HUDEP-2 (cell line): ENCODE results near the gene CEP44.
A peak's percentile ranks its signal among the peaks of the same experiment; 100 is the strongest.
"Not testable (repeated sequence)": the region's sequence is repeated elsewhere in the genome, so short reads cannot be mapped to it uniquely, and the experiment has no call there.

Experiments used
- DNase-seq, 76 experiments: peaks; one replicate each; lab custom pipeline; 2025; ENCODE audit not compliant: unreplicated experiment in 76 of 76; lab: John Stamatoyannopoulos, UW

Gene CEP44

DNA sequence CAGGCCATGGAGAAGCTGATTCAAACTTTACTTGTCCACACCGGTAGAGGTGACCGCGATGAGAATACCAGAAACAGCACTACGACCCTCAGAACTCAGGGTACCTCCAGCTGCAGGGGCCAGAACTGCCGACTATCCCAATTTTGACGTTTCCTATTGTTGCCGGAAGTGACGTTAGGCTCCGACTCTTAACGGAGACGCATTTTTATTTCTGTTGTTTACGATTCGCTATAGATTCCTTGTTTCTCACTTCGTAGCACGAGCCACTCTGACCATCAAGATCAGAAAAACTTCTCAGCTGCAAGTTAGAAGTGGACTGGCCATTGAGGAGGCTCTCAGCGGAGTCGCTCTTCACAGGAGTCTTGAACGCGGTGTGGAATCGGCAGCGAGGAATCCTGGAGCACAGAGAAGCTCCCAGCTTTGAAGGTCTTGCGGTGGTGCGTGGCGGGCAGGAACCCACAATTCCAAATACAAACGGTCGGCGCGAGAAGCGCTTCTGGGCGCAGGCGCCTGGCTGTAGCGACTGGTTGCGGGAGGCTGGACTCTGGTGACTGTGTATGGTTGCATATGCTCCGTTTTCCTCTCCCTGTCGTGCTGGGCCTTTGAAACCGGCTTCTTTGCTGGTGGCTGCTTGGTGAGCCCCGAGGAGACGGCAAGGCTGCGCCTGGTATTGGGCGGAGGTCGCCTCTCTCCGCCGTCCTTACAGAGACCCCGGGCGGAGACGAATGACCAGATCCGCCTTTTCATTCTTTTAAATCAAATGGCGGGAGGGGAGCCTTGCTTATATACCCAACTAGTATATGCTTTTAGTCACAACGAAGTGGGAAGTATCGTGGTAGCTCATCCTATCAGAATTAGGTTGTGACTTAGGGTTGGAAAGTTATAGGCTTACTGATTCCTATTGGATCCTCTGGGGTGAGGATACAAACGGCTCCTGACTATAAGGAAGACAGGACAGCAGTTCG is at the start of gene CEP44, which contains the start of gene FBXO8:
TSS of gene CEP44 (plus strand) at position 405 of the 965 bp plus-strand sequence. CDS start 15,211 bp downstream, outside the sequence.
TSS of gene FBXO8 (minus strand) at position 161 of the 965 bp plus-strand sequence. CDS start 20,575 bp downstream, outside the sequence.
- peak in 71 of 76 experiments; percentile 2 to 81 (median 55) for DNase-seq

DNA sequence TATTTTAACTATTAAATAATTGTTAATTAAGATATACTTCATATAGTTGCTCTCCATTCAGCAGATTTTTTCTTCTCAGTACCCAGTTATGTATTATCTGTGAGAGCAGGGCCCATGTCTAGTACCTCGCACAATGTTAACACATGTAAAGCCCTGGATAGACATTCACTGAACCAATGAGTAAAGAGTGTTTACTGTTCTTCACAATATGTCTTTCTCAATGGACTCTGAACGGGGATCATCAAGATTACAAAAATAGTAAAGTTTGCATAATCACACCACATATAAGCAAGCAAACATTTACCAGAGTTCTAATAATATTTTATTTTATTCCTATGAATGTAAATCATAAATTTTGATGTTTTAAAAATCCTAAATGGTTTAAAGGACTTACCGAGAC is 47.4 kb upstream of the CEP44 start:
- no peak for DNase-seq

- no peak for DNase-seq
These were observed 42.5 kb upstream of the CEP44 start for GRCh38 chr4:174241162-174241561.

DNA sequence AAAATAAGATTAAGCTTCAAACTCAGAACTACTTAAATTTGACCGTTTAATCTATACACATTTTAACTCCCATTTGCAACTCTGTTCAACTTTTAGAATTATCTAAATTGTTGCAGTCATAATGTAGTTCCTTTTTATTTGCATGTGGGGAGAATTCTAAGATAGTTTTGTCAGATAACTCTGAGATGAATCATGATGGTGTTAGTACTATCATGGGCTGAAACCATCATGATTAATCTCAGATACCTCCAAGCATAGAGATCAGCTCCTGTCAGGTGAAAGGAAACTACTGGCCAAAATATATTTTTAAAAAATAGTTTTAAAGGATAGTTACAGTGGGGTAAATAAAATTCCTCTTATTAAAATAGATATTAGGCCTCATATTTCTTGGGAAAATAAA is 39.3 kb upstream of the CEP44 start:
- DNase-seq, result no peak

GRCh38 chr4:174245714-174246113 is 38.0 kb upstream of the CEP44 start:
- no peak for DNase-seq

GRCh38 chr4:174248407-174248806 is 35.3 kb upstream of the CEP44 start:
- no peak for DNase-seq

- no peak for DNase-seq
These were observed 31.3 kb upstream of the CEP44 start for GRCh38 chr4:174252412-174252811.

GRCh38 chr4:174254613-174255012 is 29.1 kb upstream of the CEP44 start:
- no peak for DNase-seq

- DNase-seq, result no peak
These were observed 28.3 kb upstream of the CEP44 start for GRCh38 chr4:174255374-174255773.

DNA sequence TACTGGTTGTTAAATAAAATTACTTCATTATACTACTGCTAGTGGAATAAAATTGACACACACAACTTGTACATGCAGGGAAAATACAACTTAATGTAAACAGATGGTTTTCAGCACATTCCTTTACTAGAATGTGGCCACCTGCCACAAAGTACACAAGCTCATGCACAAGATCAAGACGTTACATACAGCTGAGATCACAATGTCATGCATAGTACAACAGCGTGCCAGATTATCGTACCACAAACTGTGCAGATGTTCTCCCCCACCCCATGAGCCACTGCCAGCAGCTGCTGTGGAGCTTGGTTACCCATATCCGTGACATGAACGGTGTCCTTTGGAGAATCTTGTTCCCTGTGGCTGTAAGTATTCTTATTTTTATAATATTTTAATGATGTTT is 27.9 kb upstream of the CEP44 start:
- peak in 73 of 76 experiments; percentile 62 to 96 (median 86) for DNase-seq

DNA sequence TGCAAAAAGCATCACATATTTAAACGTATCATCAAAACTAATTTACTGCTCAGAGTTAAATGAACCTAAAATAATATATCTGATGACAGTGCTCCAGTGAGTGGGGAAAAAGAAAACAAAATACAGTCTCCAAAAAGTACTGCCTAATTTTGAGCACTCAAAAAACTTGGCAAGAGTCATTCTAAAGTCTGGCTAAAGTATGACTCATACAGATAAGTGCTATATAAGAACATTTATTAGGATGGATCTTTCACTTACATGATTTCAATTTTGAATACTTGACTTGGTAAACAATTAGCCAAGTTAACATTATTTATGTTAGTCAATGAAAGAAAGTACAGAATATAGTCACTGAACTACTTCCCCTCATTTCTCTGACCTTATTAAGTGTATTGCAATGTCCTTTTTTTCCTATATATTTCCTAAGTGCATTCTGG is 27.4 kb upstream of the CEP44 start:
- DNase-seq, result peak in 28 of 76 experiments; percentile 10 to 71 (median 34)

DNA sequence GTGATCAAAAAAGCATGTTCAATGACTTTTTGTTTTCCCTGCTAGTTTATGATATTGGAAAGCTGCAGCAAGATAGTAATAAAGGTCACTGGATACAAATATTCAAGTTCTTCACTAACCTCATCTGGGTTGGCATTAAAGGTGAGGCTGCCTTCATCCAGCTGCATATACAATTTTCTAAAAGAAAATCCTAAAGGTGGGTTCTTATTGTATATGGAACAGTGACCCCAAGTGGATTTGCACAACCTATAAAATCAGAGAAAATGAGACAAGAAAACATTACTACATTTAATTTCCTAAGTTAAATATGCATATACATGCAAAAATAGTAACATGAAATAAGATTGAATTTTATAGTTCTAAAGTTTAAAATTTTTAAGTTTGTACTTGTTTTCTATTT is 24.1 kb upstream of the CEP44 start:
- peak in 4 of 76 experiments; percentile 2 to 22 (median 11) for DNase-seq

DNA sequence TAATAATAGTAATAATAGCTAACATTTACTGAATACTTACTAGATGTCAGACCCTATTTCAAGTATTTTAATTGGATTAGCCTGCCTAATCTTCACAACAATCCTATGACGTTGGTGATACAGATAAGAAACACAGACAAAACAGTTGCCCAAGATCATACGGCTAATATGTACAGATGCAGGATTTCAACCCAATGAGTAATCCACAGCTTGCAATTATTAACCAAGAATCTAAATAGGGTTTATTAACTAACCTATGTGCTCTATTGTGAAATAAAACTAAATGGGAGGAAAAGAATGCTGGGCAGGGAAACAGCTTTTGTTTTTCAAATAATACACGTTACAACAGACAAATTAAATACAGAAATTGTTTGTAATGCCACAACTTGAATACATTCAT is 23.6 kb upstream of the CEP44 start:
- DNase-seq, result peak in 3 of 76 experiments; percentile 4 to 13 (median 5)

GRCh38 chr4:174261432-174261831 is 22.3 kb upstream of the CEP44 start:
- not testable (repeated sequence) for DNase-seq

GRCh38 chr4:174262624-174263444 is 20.9 kb upstream of the CEP44 start:
- DNase-seq, result no peak

- DNase-seq, result no peak
These were observed 20.3 kb upstream of the CEP44 start for GRCh38 chr4:174263445-174263736.

- no peak for DNase-seq
These were observed 17.8 kb upstream of the CEP44 start for GRCh38 chr4:174265916-174266315.

DNA sequence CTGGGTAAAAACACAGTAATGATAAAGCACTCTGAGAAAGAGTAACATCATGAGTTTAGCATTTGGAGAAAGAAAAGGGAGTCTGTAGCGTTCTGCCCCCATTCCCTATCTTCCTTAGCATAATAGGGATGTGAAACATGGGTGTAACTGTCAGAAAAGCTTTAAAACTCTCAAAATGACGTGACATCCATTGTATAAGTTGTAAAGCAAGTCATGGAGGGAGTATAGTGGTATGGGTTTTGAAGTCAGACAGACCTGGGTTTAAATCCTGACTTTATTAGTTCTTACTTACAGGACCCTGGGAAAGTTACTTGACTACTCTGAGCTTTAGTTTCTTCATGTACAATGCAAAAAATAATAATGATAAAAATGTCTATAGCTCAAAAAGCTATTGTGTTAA is 17.3 kb upstream of the CEP44 start:
- DNase-seq, result no peak

DNA sequence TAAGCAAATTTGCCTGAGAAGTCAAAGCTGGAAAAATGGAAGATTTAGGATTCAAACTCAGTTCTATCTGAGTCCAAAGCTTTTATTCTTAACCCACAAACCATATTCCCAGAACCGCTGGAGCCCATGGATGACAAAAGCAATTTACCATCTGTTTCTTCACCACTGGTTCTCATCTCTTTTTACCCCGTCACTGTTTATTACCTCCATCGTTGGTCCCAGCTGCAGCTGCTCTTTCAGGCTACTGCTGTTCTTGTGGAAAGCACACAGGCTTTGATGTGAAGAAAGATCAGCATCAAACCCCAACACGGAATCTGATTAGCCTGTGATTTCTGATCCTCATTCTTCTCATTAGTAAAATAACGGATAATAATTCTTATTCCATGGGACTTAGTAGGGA is 9.8 kb upstream of the CEP44 start:
- no peak for DNase-seq

GRCh38 chr4:174274436-174274835 is 9.3 kb upstream of the CEP44 start:
- DNase-seq, result no peak

GRCh38 chr4:174275101-174275500 is 8.6 kb upstream of the CEP44 start:
- DNase-seq, result no peak
